OCI-LY1 (cell line): ENCODE measurements around the gene SLC39A12.

Experiments
- H2AFZ ChIP-seq: fragments of 200-600 bp; sonication (generic), shearing (Covaris generic); 2 replicates; pipeline ENCODE4 v1.6.0; 2014; ENCODE audit warnings: antibody characterized with exemption, mild to moderate bottlenecking, low read length
- H3F3A ChIP-seq: fragments of 200-600 bp; sonication (generic), shearing (Covaris generic); 2 replicates; pipeline ENCODE4 v1.6.0; 2014; ENCODE audit warnings: mild to moderate bottlenecking, antibody characterized with exemption, low read length, moderate library complexity; ENCODE audit not compliant: insufficient read depth
- H3K27ac ChIP-seq: fragments of 200-600 bp; sonication (generic); 2 replicates; pipeline ENCODE4 v1.5.1; 2014; ENCODE audit warnings: low read length, mixed run types, mild to moderate bottlenecking, low read depth; ENCODE audit not compliant: poor library complexity, severe bottlenecking
- H3K27me3 ChIP-seq: fragments of 200-600 bp; sonication (generic); 2 replicates; pipeline ENCODE4 v1.6.0; 2014; ENCODE audit warnings: antibody characterized with exemption, mild to moderate bottlenecking, low read length, moderate library complexity; ENCODE audit not compliant: insufficient read depth
- H3K36me3 ChIP-seq: fragments of 200-600 bp; sonication (generic); 2 replicates; pipeline ENCODE4 v1.6.1; 2014; ENCODE audit warnings: mild to moderate bottlenecking, antibody characterized with exemption, low read length, moderate library complexity, mixed read lengths; ENCODE audit not compliant: insufficient read depth
- H3K4me1 ChIP-seq: fragments of 200-600 bp; sonication (generic); 2 replicates; pipeline ENCODE4 v1.5.1; 2014; ENCODE audit warnings: mild to moderate bottlenecking, low read length, moderate library complexity; ENCODE audit not compliant: insufficient read depth, severe bottlenecking
- H3K4me2 ChIP-seq: fragments of 200-600 bp; sonication (generic), shearing (Covaris generic); 2 replicates; pipeline ENCODE4 v1.6.1; 2014; ENCODE audit warnings: low read length
- H3K4me3 ChIP-seq: fragments of 200-600 bp; sonication (generic); 2 replicates; pipeline ENCODE4 v1.5.1; 2014; ENCODE audit warnings: low read length, low read depth, mild to moderate bottlenecking, mixed read lengths; ENCODE audit not compliant: poor library complexity, severe bottlenecking
- H3K79me2 ChIP-seq: fragments of 200-600 bp; shearing (Covaris generic); 2 replicates; pipeline ENCODE4 v1.6.1; 2016; ENCODE audit warnings: mixed run types, low read length, mixed read lengths; ENCODE audit not compliant: insufficient read depth
- H3K9ac ChIP-seq: fragments of 200-600 bp; sonication (generic), shearing (Covaris generic); 2 replicates; pipeline ENCODE4 v1.6.1; 2014; ENCODE audit warnings: mild to moderate bottlenecking, low read length, mixed read lengths
- H3K9me2 ChIP-seq: fragments of 200-600 bp; sonication (generic), shearing (Covaris generic); 2 replicates; pipeline ENCODE4 v1.6.1; 2014; ENCODE audit warnings: low read depth, mild to moderate bottlenecking, low read length, mixed read lengths
- H3K9me3 ChIP-seq: fragments of 200-600 bp; shearing (Covaris generic); 2 replicates; pipeline ENCODE4 v1.6.1; 2014; ENCODE audit warnings: low read length, mixed read lengths
- H4K20me1 ChIP-seq: fragments of 200-600 bp; sonication (generic), shearing (Covaris generic); 2 replicates; pipeline ENCODE4 v1.6.0; 2016; ENCODE audit warnings: mild to moderate bottlenecking, low read length; ENCODE audit not compliant: insufficient read depth
- CTCF ChIP-seq: fragments of 200-600 bp; sonication (generic), shearing (Covaris generic); IDR thresholded peaks from 2 replicates; pipeline ENCODE4 v1.5.1; 2017; ENCODE audit warnings: mild to moderate bottlenecking, antibody characterized with exemption, low read length, moderate library complexity, mixed read lengths
- EZH2 ChIP-seq: fragments of 200-600 bp; sonication (generic), shearing (Covaris generic); IDR thresholded peaks from 2 replicates; pipeline ENCODE4 v1.8.0; 2017; ENCODE audit warnings: borderline replicate concordance, mixed run types, mild to moderate bottlenecking, antibody characterized with exemption, low read length, moderate library complexity, mixed read lengths

The SLC39A12 gene

GRCh38 chr10:18005781-18006456, 54.2 kb downstream of the SLC39A12 start:
- no peak overlapping the region for H3K27ac ChIP-seq
- H3K9me3 ChIP-seq: no peaks in the 10 kb centered on the region
- H3K9me2 ChIP-seq: no peaks in the 10 kb centered on the region
- TF ChIP-seq CTCF (no peak), EZH2 (no peak)
- H3K4me2 ChIP-seq: no peak overlapping the region
- no peaks in the 10 kb centered on the region for H3K79me2 ChIP-seq
- H3K4me3 ChIP-seq: no peak overlapping the region
- no peak overlapping the region for H2AFZ ChIP-seq
- no peak overlapping the region for H3K9ac ChIP-seq
- no peaks in the 10 kb centered on the region for H3K36me3 ChIP-seq
- no peaks in the 10 kb centered on the region for H3F3A ChIP-seq
- no peaks in the 10 kb centered on the region for H3K27me3 ChIP-seq
- no peaks in the 10 kb centered on the region for H4K20me1 ChIP-seq
- no peaks in the 10 kb centered on the region for H3K4me1 ChIP-seq

- Histone ChIP-seq H3K9me2 (no peaks in the 10 kb centered on the region), H3K27me3 (no peaks in the 10 kb centered on the region), H3K4me2 (no peak overlapping the region), H3F3A (no peaks in the 10 kb centered on the region), H3K4me3 (no peak overlapping the region), H3K27ac (no peak overlapping the region), H3K9me3 (no peaks in the 10 kb centered on the region), H3K9ac (no peak overlapping the region), H4K20me1 (no peaks in the 10 kb centered on the region), H3K4me1 (no peaks in the 10 kb centered on the region), H2AFZ (no peak overlapping the region), H3K36me3 (no peaks in the 10 kb centered on the region), H3K79me2 (no peaks in the 10 kb centered on the region)
- TF ChIP-seq EZH2 (no peak), CTCF (no peak)
Measured at GRCh38 chr10:18008986-18009385, 57.3 kb downstream of the SLC39A12 start.

- H3K4me2 ChIP-seq: no peak overlapping the region
- H3K4me3 ChIP-seq: no peak overlapping the region
- H3K9me3 ChIP-seq: no peaks in the 10 kb centered on the region
- H3K9ac ChIP-seq: no peak overlapping the region
- TF ChIP-seq CTCF (no peak), EZH2 (no peak)
- H3F3A ChIP-seq: no peaks in the 10 kb centered on the region
- H3K4me1 ChIP-seq: no peaks in the 10 kb centered on the region
- no peak overlapping the region for H2AFZ ChIP-seq
- no peaks in the 10 kb centered on the region for H3K79me2 ChIP-seq
- no peaks in the 10 kb centered on the region for H4K20me1 ChIP-seq
- no peaks in the 10 kb centered on the region for H3K9me2 ChIP-seq
- no peak overlapping the region for H3K27ac ChIP-seq
- no peaks in the 10 kb centered on the region for H3K27me3 ChIP-seq
- no peaks in the 10 kb centered on the region for H3K36me3 ChIP-seq
Measured at GRCh38 chr10:18010050-18010449, 58.3 kb downstream of the SLC39A12 start.
